NCI-H1105 (cell line): ENCODE data around the gene MAGI1.

ENCODE experiments used
- DNase-seq: peaks from one replicate; lab custom pipeline; 2025; lab: John Stamatoyannopoulos, UW

The MAGI1 gene

DNA sequence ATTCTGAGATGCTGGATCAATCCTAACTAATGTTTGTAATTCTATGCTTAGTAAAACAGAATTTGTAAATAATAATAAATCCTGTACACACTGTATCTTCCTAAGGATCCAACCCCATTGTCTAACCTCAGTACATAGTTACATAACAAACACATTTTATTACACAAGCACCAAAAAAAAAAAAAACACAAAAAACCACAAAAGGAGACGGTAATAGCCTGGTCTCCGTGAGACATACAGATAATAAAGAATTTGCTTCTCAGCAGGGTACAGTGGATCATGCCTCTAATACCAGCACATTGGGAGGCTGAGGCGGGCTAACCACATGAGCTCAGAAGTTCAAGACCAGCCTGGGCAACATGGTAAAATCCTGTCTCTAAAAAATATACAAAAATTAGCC is 558.7 kb downstream of the MAGI1 start:
- DNase-seq: no peak

DNA sequence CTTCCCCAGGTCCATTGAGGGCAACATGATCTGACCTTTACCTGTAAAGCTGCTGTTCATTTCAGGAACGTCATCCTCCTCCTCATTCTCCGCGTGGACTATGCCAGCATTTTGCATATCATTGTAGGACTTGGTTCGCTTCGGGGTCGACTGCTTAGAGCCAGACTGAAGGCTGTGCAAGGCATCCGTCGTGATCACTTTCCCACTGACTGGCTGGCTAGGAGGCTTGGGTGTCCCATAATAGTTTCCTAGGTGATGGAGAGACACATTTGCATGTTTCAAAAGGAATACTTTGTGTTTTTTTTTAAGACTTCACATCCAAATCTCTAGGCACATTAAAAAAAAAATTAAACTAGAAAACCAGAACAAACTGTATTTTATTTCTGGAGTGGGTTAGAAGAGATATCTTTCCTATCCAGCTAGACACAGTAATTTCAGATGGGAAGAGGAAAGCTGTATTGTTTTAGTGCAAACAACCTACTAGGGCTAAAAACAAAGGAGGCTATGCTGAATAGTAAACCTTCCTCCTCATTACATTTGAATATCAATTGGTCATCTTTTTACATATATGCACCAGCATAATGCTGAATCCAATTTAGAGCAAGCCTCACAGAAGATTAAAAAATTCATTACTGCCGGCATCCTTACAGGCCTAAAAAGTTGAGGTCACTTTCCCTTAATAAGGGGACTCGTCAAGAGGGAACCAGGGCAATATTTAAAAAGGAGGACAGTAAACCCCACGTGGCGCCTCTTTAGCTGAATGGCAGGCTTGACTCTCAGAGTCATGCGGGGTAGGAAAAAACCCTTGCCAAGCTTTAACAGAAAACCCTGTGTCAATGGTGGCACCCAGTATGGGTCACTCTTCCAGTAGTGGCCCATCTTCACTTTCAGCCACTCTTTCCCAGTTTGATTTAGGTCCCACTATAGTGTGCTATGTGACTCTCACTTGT is 559.9 kb downstream of the MAGI1 start:
- no peak for DNase-seq

GRCh38 chr3:65473736-65474135 is 565.0 kb downstream of the MAGI1 start:
- DNase-seq: no peak

- DNase-seq: no peak
These were observed 566.2 kb downstream of the MAGI1 start for GRCh38 chr3:65472501-65472900.

DNA sequence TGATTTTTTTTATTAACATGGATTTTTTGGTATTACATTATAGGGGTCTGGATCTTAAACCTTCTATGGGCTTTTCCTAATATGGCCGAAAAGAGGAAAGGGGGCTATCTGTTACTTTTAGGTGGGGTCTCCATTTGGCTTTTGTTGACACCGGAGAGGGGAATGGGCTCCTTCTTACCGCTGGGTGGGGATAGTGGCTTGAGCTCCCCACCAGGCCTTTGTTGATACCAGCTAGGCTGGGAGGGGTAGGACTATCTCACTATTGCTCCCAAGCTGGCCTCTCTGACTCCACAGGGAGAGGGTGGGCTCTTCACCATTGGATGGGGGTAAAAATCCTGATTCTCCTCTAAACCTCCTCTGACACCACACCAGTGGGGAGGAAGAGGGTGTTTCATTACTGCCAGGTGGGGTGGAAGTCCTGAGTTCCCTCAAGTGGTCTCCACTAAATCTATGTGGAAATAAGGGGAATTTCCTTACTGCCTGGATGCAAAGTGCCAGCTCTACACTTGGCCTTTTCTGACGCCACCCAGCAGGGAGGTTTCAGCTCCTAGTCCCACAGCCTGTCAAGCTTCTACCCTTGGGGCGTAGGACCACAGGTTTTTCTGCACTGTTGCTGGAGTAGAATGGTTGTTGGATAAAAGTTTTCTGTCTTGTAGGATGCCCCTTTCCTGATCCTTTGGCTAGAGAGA is 572.3 kb downstream of the MAGI1 start:
- no peak for DNase-seq

- no peak for DNase-seq
These were observed 588.8 kb downstream of the MAGI1 start for GRCh38 chr3:65449841-65450428.

DNA sequence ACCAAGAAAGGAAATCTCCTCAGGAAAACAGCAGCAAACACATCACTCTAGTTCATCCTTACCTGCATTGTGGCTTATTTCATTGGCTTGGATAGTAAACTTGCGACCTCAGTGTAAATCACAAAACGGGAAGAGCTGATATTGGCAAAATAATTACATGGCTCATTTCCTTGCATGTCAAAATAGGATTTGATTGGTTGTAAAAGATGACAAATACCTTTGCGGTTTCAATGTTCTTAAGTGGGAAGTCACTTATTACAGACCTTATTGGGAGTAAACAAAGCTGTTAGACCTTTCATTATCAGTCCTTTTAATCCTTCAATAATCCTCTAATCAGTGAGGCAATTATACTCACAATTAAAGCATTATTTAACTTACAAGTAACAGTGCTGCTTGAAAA is 590.6 kb downstream of the MAGI1 start:
- peak; percentile 17 for DNase-seq

DNA sequence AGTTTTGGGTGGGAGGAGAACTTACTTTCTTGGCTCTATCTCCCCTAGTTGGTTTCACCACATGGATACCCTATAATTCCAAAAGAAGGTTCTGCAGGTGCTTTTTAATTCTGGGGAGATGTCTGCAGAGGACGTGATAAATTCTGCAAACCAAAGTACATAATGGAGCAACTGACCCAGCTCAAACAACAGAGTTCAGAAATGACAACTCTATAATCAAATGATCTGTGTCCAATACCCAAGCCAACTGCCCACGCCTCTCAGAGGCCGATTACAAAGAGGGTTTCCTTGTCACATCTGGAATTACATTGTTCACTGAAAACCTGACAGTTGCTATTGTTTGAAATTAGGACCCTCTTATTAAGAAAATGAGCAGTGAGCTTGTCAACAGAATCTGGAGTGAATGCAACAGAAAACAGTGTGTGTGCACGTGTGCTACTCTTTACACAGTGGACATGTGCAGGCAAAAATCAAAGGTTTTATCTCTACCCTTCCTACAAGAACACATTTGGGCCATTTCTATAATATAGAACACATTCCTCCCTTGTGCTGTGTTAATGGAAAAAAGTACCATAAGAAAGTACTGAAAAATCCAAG is 593.0 kb downstream of the MAGI1 start:
- DNase-seq: no peak

DNA sequence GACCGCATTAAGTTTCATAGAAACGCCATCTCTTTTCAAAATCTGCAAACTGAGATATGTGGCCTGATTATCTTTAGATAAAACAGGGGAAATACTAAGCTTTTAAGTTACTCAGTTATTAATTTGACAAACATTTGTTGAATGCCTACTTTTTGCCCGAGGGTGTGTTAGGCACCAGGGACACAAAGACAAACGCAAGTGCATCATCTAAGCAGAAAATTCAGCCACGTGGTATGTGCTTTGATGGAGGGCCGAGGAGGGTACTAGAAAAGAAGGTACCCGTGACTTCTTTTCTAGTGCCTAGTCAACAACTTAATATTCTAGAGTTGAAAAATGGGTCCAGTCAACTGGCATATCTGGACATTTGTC is 594.3 kb downstream of the MAGI1 start:
- DNase-seq: no peak

DNA sequence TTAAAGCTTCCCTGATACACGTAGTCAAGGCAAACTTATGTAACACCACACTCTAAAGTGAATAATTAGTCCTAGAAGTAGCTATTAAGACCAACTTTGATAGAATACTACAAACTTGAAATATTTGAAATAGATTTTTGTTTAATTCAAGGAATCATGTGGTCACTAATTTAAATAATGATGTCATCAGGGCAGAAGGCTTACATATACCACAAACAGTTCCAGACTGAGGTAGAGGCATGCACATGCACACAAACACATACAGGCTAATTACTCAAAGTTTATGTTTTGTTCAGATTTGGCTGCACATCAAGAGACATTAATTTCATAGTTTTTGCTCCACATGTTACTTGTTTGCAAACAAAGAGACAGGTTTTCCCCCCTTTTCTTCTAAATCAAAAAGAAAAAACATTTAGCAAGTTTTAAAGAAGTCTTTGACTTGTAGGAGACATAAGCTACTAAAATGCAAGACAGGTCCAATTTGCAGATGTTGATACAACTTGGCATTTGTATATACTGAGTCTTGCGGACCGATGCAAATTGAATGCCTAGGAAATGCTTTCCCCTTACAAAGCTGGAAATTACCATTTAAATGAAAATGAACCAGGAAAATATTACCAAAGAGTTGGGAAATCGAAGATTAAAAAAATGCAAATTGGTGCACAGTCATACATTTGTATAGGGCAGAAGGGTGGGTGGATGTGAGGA is 594.8 kb downstream of the MAGI1 start:
- DNase-seq: no peak

DNA sequence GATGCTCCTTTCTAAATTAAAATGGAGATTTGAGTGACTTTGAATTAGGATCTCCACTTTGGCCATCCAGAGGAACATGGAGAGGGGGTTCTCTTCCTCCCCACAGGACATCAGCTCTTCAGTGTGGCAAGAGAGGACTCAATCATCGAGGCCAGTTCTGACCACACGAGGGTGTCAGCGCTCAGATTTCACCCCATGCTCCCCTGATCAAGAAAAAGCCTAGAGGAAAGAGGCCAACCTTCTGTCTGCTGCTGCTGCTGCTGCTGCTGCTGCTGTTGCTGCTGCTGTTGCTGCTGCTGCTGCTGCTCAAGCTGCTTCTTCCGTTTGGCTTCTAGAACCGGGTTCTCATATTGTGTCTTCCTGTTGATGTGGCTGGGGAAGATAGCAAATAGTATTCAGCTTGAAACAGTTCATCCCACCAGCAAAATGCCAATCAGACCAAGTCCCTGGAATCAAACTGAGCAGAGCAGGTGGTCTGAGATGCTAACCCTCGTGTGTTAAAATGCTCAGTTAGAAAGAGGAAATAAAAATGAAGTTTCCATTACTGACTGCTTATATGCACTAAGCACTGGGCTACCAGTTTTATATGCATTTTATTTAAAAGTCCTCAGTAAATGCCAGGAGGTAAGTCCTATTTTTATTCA is 599.0 kb downstream of the MAGI1 start:
- peak; percentile 37 for DNase-seq

DNA sequence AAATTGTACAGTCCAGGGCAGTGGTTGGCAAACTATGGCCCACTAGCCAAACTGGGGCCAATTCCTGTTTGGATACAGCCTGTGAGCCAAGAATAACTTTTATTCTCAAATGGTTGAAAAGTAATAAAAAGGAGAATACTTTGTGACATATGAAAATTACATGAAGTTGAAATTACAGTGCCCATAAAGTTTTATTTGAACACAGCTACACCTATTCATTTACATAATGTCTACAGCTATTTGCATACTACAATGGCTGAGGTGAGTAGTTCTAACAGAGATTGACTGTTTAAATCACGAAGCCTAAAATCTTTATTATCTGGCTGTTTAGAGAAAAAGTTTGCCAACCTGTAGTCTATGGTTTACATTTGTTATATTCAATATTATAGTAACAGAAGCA is 600.1 kb downstream of the MAGI1 start:
- no peak for DNase-seq

GRCh38 chr3:65438096-65438495 is 600.6 kb downstream of the MAGI1 start:
- no peak for DNase-seq

DNA sequence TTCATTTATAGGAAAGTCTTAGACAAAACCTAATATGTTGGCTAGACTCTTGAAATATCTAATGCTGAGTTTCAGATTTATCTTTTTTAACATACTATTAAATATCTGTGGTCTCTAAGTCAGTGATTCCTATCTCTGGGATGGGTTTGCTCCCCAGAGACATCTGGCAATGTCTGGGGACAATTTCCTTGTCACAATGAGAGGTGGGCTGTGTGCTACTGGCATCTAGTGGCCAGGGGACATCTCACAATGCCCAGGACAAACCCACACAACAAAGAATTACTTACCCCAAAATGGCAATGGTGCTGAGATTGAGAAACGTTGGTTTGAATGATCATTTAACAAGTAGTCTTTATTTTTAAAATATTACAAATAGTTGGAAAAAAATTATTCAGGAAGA is 602.1 kb downstream of the MAGI1 start:
- DNase-seq: peak; percentile 7

DNA sequence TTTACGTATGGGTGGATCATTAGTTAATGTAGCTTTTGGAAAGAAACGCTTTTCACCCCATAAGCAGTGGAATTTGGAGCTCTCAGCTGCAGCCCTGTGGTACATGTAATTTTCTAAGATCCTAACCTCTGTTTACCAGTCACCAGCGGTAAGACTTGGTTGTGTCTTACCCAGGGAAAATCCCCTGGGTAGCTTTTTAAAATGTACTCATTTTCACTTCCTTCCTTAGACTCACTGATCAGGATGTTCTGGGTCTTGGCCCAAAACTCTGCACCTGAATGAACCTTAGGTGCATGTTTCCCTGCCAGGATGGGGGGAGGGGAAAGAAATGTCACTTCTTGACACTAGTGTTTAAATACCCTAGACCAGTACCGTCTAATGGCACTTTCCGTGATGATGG is 605.2 kb downstream of the MAGI1 start:
- DNase-seq: no peak

GRCh38 chr3:65432388-65433003 is 606.2 kb downstream of the MAGI1 start:
- no peak for DNase-seq

- no peak for DNase-seq
These were observed 612.8 kb downstream of the MAGI1 start for GRCh38 chr3:65425880-65426279.

- no peak for DNase-seq
These were observed 616.6 kb downstream of the MAGI1 start for GRCh38 chr3:65422154-65422553.

- no peak for DNase-seq
These were observed 619.5 kb downstream of the MAGI1 start for GRCh38 chr3:65419233-65419632.

DNA sequence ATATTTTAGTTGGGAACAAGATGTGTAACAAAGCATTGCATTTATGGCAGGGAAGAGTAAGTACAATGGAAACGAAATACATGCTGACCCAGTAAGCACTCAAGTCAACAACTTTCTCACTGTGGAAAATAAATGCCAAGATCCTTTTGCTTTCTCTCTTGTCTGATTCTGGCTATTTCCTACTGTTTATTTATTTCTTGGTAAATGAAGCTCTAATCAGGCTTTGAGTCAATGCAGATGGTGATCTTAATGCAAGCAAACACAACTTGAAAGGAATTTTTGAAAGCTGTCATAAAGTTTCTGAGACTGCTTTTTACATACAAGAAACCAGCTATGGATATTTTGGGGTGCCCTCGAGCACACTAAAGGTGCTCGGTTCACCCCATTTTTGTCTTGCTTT is 624.8 kb downstream of the MAGI1 start:
- DNase-seq: no peak

- peak; percentile 18 for DNase-seq
These were observed 626.1 kb downstream of the MAGI1 start for GRCh38 chr3:65412588-65412987.
